Activated CD4-positive, alpha-beta T cell treated with anti-CD3 and anti-CD28 coated beads for 36 hours (primary cell): ENCODE data around the gene FANCI. TPM values are rescaled to one million over a fixed set of nuclear protein-coding genes. Genes with fewer than 3 reads are reported as not detected.
A peak's percentile ranks its signal among the peaks of the same experiment; 100 is the strongest.

Source experiments
- ATAC-seq: fragments of 200-7000 bp; cut with Tn5 transposase; one replicate; pipeline ENCODE4 v1.10.0; 2021; ENCODE audit warnings: mild to moderate bottlenecking, moderate library complexity
- CTCF ChIA-PET: fragments of 350-600 bp; sonication (Branson Sonifier 250); formaldehyde crosslinking; loops from one replicate; lab custom pipeline; 2021; ENCODE audit warnings: antibody characterized with exemption; lab: Charles Lee
- POLR2A ChIA-PET: fragments of 350-600 bp; sonication (Branson Sonifier 250); formaldehyde crosslinking; loops from one replicate; lab custom pipeline; 2021; ENCODE audit warnings: antibody characterized with exemption, inconsistent platforms; lab: Charles Lee
- DNase-seq: peaks from one replicate; pipeline ENCODE4 v3.0.0-alpha.2; 2020
- H3K27ac Mint-ChIP-seq: one replicate; pipeline ENCODE4 v1.8.0; 2021; ENCODE audit warnings: mixed read lengths
- H3K27me3 Mint-ChIP-seq: one replicate; pipeline ENCODE4 v1.8.0; 2021; ENCODE audit warnings: mixed read lengths
- H3K36me3 Mint-ChIP-seq: one replicate; pipeline ENCODE4 v1.8.0; 2021; ENCODE audit warnings: low read depth, mixed read lengths
- H3K4me1 Mint-ChIP-seq: one replicate; pipeline ENCODE4 v1.8.0; 2021; ENCODE audit warnings: mixed read lengths
- H3K4me3 Mint-ChIP-seq: one replicate; pipeline ENCODE4 v1.8.0; 2021; ENCODE audit warnings: mild to moderate bottlenecking, moderate library complexity, mixed read lengths
- H3K9me3 Mint-ChIP-seq: one replicate; pipeline ENCODE4 v1.8.0; 2021; ENCODE audit warnings: low read depth, mixed read lengths
- intact Hi-C, 2 experiments: fragments of 100-400 bp; cut with DNase I in 1 of 2; cut with micrococcal nuclease in 1 of 2; formaldehyde crosslinking; loops; one replicate each; pipeline versions ENCODE4 v1.14.2 to v1.15.1; 2022 to 2024; cut with DNase I, micrococcal nuclease
- total RNA-seq, 2 experiments: library from RNA; stranded (reverse); gene quantifications; one replicate each; pipeline ENCODE4 v1.2.3, GENCODE V29; 2021

The FANCI gene
- total RNA-seq, 2 experiments from 2014 or later = 150 to 199 TPM

DNA sequence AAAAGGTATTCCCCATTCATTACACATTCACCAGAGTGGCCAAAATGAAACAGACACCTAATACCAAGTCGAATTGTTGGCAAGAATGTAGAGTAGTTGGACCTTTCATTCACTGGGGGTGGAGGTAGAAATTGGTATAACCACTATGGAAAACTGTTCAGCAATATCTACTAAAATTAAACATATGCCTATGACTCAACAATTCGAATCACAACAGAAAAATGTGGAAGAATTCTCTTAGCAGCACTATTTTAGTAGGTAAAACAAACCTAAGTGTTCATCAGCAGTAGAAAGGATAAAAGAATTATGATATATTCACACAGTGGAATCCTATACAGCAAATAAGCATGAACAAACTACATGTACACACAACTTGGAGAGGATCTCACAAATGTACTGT lies 60.2 kb downstream of the FANCI start:
- no peak overlapping the region for H3K27ac Mint-ChIP-seq
- ATAC-seq (no peak), DNase-seq (no peak)
- H3K36me3 Mint-ChIP-seq = peaks cover 74% of the 10 kb centered on the region
- H3K9me3 Mint-ChIP-seq = no peaks in the 10 kb centered on the region
- no peaks in the 10 kb centered on the region for H3K27me3 Mint-ChIP-seq
- intact Hi-C loops = loop anchor here in 1 of 2 experiments (5.0 kb wide), 1 partner anchor 42 kb away; no protein-coding TSS in a partner anchor
- no peak overlapping the region for H3K4me3 Mint-ChIP-seq
- H3K4me1 Mint-ChIP-seq = peaks cover 15% of the 10 kb centered on the region
- CTCF ChIA-PET = no interaction called here
- POLR2A ChIA-PET = no interaction called here

DNA sequence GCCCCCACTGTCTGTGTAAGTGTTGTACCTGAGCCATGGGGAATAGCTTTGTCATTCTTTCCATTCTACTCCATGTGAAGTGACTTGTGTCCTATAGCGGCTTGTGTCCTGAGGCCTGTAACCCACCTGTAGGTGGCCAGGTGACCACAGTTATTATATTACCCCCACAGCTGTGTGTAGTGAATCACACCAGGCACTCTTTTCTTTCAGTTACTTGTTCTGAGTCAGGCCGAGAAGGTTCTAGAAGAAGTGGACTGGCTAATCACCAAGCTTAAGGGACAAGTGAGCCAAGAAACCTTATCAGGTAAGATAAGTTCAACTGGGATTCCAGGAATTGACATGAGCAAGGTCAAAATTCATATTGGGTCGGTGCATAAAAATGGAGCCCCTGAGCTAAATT lies 61.6 kb downstream of the FANCI start:
- no peaks in the 10 kb centered on the region for H3K9me3 Mint-ChIP-seq
- H3K4me1 Mint-ChIP-seq = peaks cover 15% of the 10 kb centered on the region
- no peak overlapping the region for H3K27ac Mint-ChIP-seq
- DNase-seq (no peak), ATAC-seq (no peak)
- ChIA-PET POLR2A (interaction anchor here (0.7 kb wide), 1 partner anchor 20 kb away, joined by 3 read pairs; no protein-coding TSS in a partner anchor), CTCF (interaction anchor here (0.7 to 1.7 kb wide), 5 partner anchors 11 to 99 kb away, joined by 3 to 5 read pairs (median 3); no protein-coding TSS in a partner anchor)
- no peak overlapping the region for H3K4me3 Mint-ChIP-seq
- no peaks in the 10 kb centered on the region for H3K27me3 Mint-ChIP-seq
- H3K36me3 Mint-ChIP-seq = peaks cover 76% of the 10 kb centered on the region
- intact Hi-C loops = loop anchor here in 1 of 2 experiments (5.0 kb wide), 1 partner anchor 98 kb away; no protein-coding TSS in a partner anchor

DNA sequence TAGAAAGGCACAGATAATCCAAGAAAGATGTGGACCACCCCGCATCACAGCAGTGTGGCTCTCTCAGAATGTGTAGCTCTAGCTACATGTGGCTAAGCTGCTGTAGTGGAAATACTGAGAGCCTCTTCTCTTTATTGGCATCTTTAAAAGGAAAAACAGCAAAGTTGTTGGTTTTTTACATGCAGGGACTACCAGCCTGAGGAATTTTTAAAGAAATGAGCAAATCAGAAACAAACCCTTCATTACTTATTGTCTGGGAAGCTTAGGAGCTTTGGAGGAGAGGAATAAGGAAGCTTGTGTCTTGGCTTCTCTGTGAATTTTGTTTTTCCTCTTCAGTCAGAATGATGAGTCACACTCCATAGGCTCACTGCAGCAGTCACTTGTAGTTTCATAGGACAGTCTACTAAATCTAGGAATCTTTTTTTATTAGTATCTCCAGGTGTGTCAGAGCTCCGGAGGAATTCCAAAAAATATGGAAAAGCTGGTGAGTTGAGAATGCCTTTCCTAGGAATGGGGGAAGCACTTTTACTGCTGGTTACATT lies 63.3 kb downstream of the FANCI start:
- ATAC-seq = no peak
- Mint-ChIP-seq H3K27ac (no peak overlapping the region), H3K4me3 (no peak overlapping the region), H3K9me3 (no peaks in the 10 kb centered on the region), H3K36me3 (peaks cover 72% of the 10 kb centered on the region), H3K4me1 (peaks cover under 1% of the 10 kb centered on the region), H3K27me3 (no peaks in the 10 kb centered on the region)
- intact Hi-C loops = loop anchor here in 1 of 2 experiments (5.0 kb wide), 1 partner anchor 100 kb away; no protein-coding TSS in a partner anchor
- no peak for DNase-seq
- ChIA-PET CTCF (interaction anchor here (0.8 to 0.9 kb wide), 2 partner anchors 13 to 101 kb away, joined by 3 to 4 read pairs; no protein-coding TSS in a partner anchor), POLR2A (interaction anchor here (0.6 kb wide), 1 partner anchor 311 kb away, joined by 3 read pairs; no protein-coding TSS in a partner anchor)

DNA sequence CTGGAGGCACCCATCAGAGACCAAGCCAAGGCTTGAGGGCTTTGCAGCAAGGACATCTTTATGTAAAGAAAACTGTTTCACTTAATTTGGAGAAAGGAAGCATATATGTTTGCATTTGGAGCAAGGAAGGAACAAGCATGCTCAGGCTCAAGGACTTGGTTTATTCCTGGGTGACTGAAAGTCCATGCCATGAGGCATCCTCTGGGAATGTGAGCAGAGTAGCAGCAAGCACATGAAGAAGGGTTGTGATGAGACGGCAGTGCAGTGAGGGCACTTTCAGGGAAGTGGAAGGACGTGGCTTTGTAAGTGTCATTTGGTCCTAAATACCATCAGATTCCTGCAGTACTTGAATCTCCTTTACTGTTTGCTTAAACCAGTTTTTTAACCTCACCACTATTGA lies 64.0 kb downstream of the FANCI start:
- ChIA-PET CTCF (interaction anchor here (0.8 to 0.9 kb wide), 2 partner anchors 13 to 101 kb away, joined by 3 to 4 read pairs; no protein-coding TSS in a partner anchor), POLR2A (no interaction called here)
- Mint-ChIP-seq H3K4me3 (no peak overlapping the region), H3K9me3 (no peaks in the 10 kb centered on the region), H3K27ac (no peak overlapping the region), H3K4me1 (no peaks in the 10 kb centered on the region), H3K36me3 (peaks cover 73% of the 10 kb centered on the region), H3K27me3 (no peaks in the 10 kb centered on the region)
- intact Hi-C loops = loop anchor here in 1 of 2 experiments (5.0 kb wide), 1 partner anchor 100 kb away; no protein-coding TSS in a partner anchor
- DNase-seq (no peak), ATAC-seq (no peak)

DNA sequence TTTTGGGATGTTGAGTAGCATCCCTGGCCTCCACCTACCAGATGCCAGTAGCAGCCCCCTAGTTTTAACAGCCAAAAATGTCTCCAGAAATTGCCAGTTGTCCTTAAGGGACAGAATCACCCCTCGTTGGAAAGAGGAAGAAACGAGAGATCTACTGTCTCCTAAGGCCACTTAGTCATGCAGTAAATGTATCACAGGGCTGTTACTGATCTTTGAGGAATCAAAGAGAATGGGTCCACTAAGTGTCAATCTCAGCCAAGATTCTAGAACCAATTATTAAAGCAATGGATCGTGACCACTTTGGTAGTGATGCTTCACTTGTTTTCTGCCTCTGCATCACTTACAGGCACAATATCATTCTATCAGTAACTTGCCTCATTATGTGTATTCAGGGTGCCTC lies 64.5 kb downstream of the FANCI start:
- DNase-seq (no peak), ATAC-seq (no peak)
- Mint-ChIP-seq H3K9me3 (no peaks in the 10 kb centered on the region), H3K27ac (no peak overlapping the region), H3K4me1 (no peaks in the 10 kb centered on the region), H3K36me3 (peaks cover 73% of the 10 kb centered on the region), H3K27me3 (no peaks in the 10 kb centered on the region), H3K4me3 (no peak overlapping the region)
- CTCF ChIA-PET = no interaction called here
- POLR2A ChIA-PET = no interaction called here
- intact Hi-C loops = loop anchor here in 1 of 2 experiments (5.0 kb wide), 1 partner anchor 101 kb away; no protein-coding TSS in a partner anchor

- no peaks in the 10 kb centered on the region for H3K4me1 Mint-ChIP-seq
- ChIA-PET POLR2A (no interaction called here), CTCF (interaction anchor here (0.6 kb wide), 1 partner anchor 65 kb away, joined by 3 read pairs; no protein-coding TSS in a partner anchor)
- H3K9me3 Mint-ChIP-seq = no peaks in the 10 kb centered on the region
- H3K27ac Mint-ChIP-seq = peak overlapping the region; percentile 20
- intact Hi-C loops = loop anchor here in 1 of 2 experiments (5.0 kb wide), 1 partner anchor 103 kb away; no protein-coding TSS in a partner anchor
- ATAC-seq (no peak), DNase-seq (no peak)
- no peaks in the 10 kb centered on the region for H3K27me3 Mint-ChIP-seq
- H3K4me3 Mint-ChIP-seq = no peak overlapping the region
- peaks cover 72% of the 10 kb centered on the region for H3K36me3 Mint-ChIP-seq
Measured at GRCh38 chr15:89309993-89310392, 66.2 kb downstream of the FANCI start.

- CTCF ChIA-PET = interaction anchor here (0.7 kb wide), 1 partner anchor 9 kb away, joined by 3 read pairs; no protein-coding TSS in a partner anchor
- ATAC-seq = no peak
- intact Hi-C loops = loop anchor here in 1 of 2 experiments (5.0 kb wide), 1 partner anchor 48 kb away; no protein-coding TSS in a partner anchor
- peaks cover 26% of the 10 kb centered on the region for H3K4me1 Mint-ChIP-seq
- H3K27ac Mint-ChIP-seq = peak overlapping the region; percentile 66
- POLR2A ChIA-PET = interaction anchor here (0.6 to 1.2 kb wide), 2 partner anchors 15 to 122 kb away, joined by 3 to 4 read pairs; no protein-coding TSS in a partner anchor
- no peaks in the 10 kb centered on the region for H3K27me3 Mint-ChIP-seq
- peaks cover 66% of the 10 kb centered on the region for H3K36me3 Mint-ChIP-seq
- H3K4me3 Mint-ChIP-seq = no peak overlapping the region
- no peaks in the 10 kb centered on the region for H3K9me3 Mint-ChIP-seq
- DNase-seq = no peak
Measured at GRCh38 chr15:89315375-89315929, 71.7 kb downstream of the FANCI start.

DNA sequence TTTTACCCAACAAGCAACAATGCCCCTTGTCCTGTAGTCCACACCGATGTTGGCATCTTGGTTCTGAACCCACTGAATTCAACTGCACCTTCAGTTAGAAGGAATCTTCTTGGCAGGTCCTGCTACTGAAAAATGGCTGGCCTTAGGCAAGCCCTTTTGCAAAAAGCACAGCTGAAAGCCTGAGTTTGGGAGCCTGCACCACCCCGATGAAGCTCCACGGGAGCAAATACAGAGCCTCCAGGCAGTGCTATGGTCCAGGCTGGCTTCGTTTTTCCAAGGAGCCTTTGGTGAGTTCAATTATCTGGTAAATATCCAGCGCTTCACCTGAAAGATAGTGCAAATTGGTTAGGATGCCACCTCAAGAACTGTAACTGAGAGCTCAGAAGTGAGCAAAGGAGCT lies 72.7 kb downstream of the FANCI start:
- Mint-ChIP-seq H3K27ac (peak overlapping the region; percentile 66), H3K9me3 (no peaks in the 10 kb centered on the region), H3K4me3 (no peak overlapping the region), H3K4me1 (peaks cover 26% of the 10 kb centered on the region), H3K27me3 (no peaks in the 10 kb centered on the region), H3K36me3 (peaks cover 66% of the 10 kb centered on the region)
- DNase-seq (no peak), ATAC-seq (no peak)
- ChIA-PET POLR2A (no interaction called here), CTCF (interaction anchor here (1.5 kb wide), 1 partner anchor 19 kb away, joined by 3 read pairs; no protein-coding TSS in a partner anchor)
- intact Hi-C loops = loop anchor here in 1 of 2 experiments (5.0 kb wide), 1 partner anchor 49 kb away; no protein-coding TSS in a partner anchor

GRCh38 chr15:89317186-89317720 lies 73.5 kb downstream of the FANCI start:
- Mint-ChIP-seq H3K27ac (peak overlapping the region; percentile 85), H3K4me1 (peaks cover 26% of the 10 kb centered on the region), H3K4me3 (no peak overlapping the region), H3K36me3 (peaks cover 67% of the 10 kb centered on the region), H3K27me3 (no peaks in the 10 kb centered on the region), H3K9me3 (no peaks in the 10 kb centered on the region)
- intact Hi-C loops = loop anchor here in 1 of 2 experiments (5.0 kb wide), 1 partner anchor 50 kb away; no protein-coding TSS in a partner anchor
- POLR2A ChIA-PET = no interaction called here
- DNase-seq (no peak), ATAC-seq (peak; percentile 28)
- CTCF ChIA-PET = interaction anchor here (0.5 to 1.6 kb wide), 4 partner anchors 9 to 103 kb away, joined by 3 to 4 read pairs (median 3); no protein-coding TSS in a partner anchor

DNA sequence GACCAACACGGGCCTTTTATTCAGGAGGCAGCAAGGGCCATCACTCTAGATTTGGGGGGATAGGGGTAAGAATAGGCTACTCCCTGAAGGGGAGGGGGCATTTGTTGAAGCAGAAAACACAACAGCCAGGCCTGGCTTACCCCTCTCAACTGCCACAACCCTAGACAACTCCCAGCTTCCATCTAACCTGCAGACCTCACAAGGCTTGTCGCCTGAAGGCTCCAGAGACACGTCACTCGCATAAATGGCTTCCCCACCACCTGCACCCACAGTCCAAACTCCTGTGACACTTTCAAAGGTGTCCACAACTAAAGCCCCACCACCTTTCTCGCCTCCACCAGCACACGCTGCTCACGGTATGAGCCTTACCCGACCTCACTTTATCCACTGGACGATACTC lies 75.9 kb downstream of the FANCI start:
- no peaks in the 10 kb centered on the region for H3K9me3 Mint-ChIP-seq
- peaks cover 26% of the 10 kb centered on the region for H3K4me1 Mint-ChIP-seq
- H3K27me3 Mint-ChIP-seq = no peaks in the 10 kb centered on the region
- ATAC-seq = no peak
- POLR2A ChIA-PET = no interaction called here
- intact Hi-C loops = loop anchor here in 1 of 2 experiments (5.0 kb wide), 1 partner anchor 52 kb away; no protein-coding TSS in a partner anchor
- DNase-seq = no peak
- peaks cover 71% of the 10 kb centered on the region for H3K36me3 Mint-ChIP-seq
- CTCF ChIA-PET = interaction anchor here (0.9 to 1.3 kb wide), 2 partner anchors 13 to 113 kb away, joined by 4 to 5 read pairs; no protein-coding TSS in a partner anchor
- H3K4me3 Mint-ChIP-seq = no peak overlapping the region
- peak overlapping the region; percentile 63 for H3K27ac Mint-ChIP-seq

- CTCF ChIA-PET = interaction anchor here (0.6 to 0.9 kb wide), 2 partner anchors 13 to 24 kb away, joined by 3 to 4 read pairs; no protein-coding TSS in a partner anchor
- peaks cover 26% of the 10 kb centered on the region for H3K4me1 Mint-ChIP-seq
- DNase-seq = no peak
- POLR2A ChIA-PET = no interaction called here
- H3K9me3 Mint-ChIP-seq = no peaks in the 10 kb centered on the region
- H3K27ac Mint-ChIP-seq = peak overlapping the region; percentile 63
- H3K27me3 Mint-ChIP-seq = no peaks in the 10 kb centered on the region
- intact Hi-C loops = no loop called here
- H3K4me3 Mint-ChIP-seq = no peak overlapping the region
- no peak for ATAC-seq
- peaks cover 70% of the 10 kb centered on the region for H3K36me3 Mint-ChIP-seq
Measured at GRCh38 chr15:89320200-89320599, 76.4 kb downstream of the FANCI start.
